ENCODE measurements around the gene KDM6B. TPM values are rescaled to one million over a fixed set of nuclear protein-coding genes. Genes with fewer than 3 reads are reported as not detected.

The KDM6B gene
- total and polyA plus RNA-seq, 9 of the 15 experiments (the other 6 are each of a cell fraction or from before 2014, with no cell fraction given) = 0.01 to 22.9 (median 2.2) TPM

- no peak for TF ChIP-seq XRCC3 (IDR thresholded peaks at IDR 0.05)
- TF ChIP-seq GATAD2B (IDR thresholded peaks at IDR 0.05; ENCODE audit: borderline replicate concordance) = no peak
- TF ChIP-seq ZNF280A (IDR thresholded peaks at IDR 0.05; ENCODE audit: low read depth, partially characterized antibody) = no peak
- TF ChIP-seq MAX (CRISPR knock-in tag; IDR thresholded peaks at IDR 0.05) = peak; percentile 74
- no peak for TF ChIP-seq SRSF3 (IDR thresholded peaks at IDR 0.05; ENCODE audit: insufficient read depth, low read length)
- TF ChIP-seq CTBP1 (IDR thresholded peaks at IDR 0.05; ENCODE audit: borderline replicate concordance) = peak; percentile 67; the same call in 1 of the 2 replicates
- TF ChIP-seq FIP1L1 (IDR thresholded peaks at IDR 0.05; ENCODE audit: low read depth, low read length, poor library complexity, severe bottlenecking) = peak; percentile 24
- TF ChIP-seq SMARCA4 (IDR thresholded peaks at IDR 0.05) = 0 out of 2 replicates have a peak, but pooled peaks have one; percentile 34
- no peak for TF ChIP-seq TEAD4 (IDR thresholded peaks at IDR 0.05; ENCODE audit: low read length)
- TF ChIP-seq TEAD4 (CRISPR knock-in tag; IDR thresholded peaks at IDR 0.05; ENCODE audit: borderline replicate concordance) = 0 out of 2 replicates have a peak, but pooled peaks have one; percentile 48
- no peak for TF ChIP-seq ZNF699 (CRISPR knock-in tag; IDR thresholded peaks at IDR 0.05; ENCODE audit: insufficient replicate concordance)
- no peak for TF ChIP-seq AFF1 (IDR thresholded peaks at IDR 0.05; ENCODE audit: low read depth in 1 of 2, partially characterized antibody in 2 of 2)
- 0 out of 2 replicates have a peak, but pooled peaks have one; percentile 11 for TF ChIP-seq MXI1 (IDR thresholded peaks at IDR 0.05; ENCODE audit: low read depth, low read length)
- TF ChIP-seq E2F6 (IDR thresholded peaks at IDR 0.05; ENCODE audit: borderline replicate concordance in 1 of 2, extremely low read depth in 1 of 2, insufficient read depth in 1 of 2, insufficient read length in 1 of 2, low read depth in 1 of 2, low read length in 1 of 2, poor library complexity in 1 of 2, severe bottlenecking in 1 of 2) = peak in 1 of 2 experiments; percentile 25
- TF ChIP-seq GATA2 (CRISPR knock-in tag; IDR thresholded peaks at IDR 0.05) = peak; percentile 70
- peak; percentile 59; the same call in 1 of the 2 replicates for TF ChIP-seq JUND (IDR thresholded peaks at IDR 0.05; ENCODE audit: borderline replicate concordance, low read depth, low read length)
- peak; percentile 24; the same call in 1 of the 3 replicates for TF ChIP-seq JUND (tag; IDR thresholded peaks at IDR 0.05; ENCODE audit: borderline replicate concordance, low read depth, low read length)
- 0 out of 2 replicates have a peak, but pooled peaks have one; percentile 6 for TF ChIP-seq ATF7 (IDR thresholded peaks at IDR 0.05)
Observed at GRCh38 chr17:7841396-7841914, 7.4 kb downstream of the KDM6B start (continued).

Measured in K562 (cell line).